GM21737 (cell line): ENCODE measurements around the gene AMER1.
"Not testable (repeated sequence)": the region's sequence is repeated elsewhere in the genome, so short reads cannot be mapped to it uniquely, and the experiment has no call there.

Experiments used
- ATAC-seq: cut with Tn5 transposase; IDR thresholded peaks from one replicate; pipeline ENCODE4 v1.9.1; 2021; ENCODE audit warnings: mild to moderate bottlenecking, moderate library complexity; ENCODE audit not compliant: unreplicated experiment

Gene AMER1

DNA sequence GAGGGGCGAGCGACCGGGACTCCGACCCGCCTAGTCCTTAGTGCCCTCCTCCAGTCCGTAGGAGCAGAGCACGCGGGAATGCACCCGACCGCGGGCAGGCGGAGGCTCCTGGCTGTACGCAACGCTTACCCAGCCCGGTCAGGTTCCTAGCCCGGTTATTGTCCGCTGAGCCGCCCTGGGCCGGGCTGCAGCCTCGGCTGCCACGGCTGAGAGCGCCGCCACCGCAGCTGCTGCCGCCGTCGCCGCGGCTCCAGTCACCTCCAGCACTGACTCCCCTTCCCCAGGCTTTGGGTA is at the start of gene AMER1:
TSS of gene AMER1 (minus strand) at position 268 of the 294 bp plus-strand sequence. CDS start 12,422 bp downstream, outside the sequence.
- peak; percentile 44 for ATAC-seq

DNA sequence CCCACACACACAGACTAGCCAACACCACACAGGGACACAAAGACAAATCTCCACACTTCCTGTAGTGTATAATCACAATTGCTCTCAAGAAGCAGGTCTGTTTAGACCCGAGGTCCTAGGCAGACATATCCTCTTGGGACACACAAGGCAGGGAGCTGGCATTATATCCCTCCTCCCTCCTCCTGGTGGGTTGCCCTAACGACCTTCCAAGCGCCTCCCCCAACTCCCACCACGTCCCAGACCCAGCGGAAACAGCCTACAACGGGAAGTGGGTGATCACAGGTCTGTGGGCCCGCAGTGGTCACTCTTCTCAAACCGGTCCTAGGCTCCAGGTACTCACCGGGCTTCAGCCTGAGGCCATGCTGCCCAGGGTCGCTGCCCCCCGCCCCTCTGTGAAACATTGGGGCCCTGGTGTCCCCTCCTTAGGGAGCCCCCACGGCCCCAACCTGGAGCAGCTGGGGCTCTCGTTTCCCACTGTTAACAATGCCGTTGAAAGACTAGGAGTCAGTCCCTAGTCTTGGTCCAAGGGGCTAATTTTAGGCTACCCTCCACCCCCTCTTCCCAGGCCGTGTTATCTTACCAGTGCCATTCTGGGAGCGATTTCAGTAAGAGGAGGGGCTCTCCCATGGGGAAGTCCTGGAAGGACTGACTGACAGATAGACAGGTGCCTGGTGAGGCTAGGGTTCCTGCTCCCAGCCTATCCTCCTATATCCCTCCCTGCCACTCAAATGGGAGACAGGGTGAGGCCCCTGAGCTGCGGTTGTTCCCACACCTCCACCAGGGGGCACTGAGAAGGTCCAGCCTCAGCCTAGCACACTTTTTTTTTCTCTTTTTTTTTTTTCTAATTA is 24.8 kb upstream of the AMER1 start, which contains the start of gene ASB12:
TSS of gene ASB12 (minus strand) at position 485 of the 848 bp plus-strand sequence. CDS start 4,957 bp downstream, outside the sequence.
- no peak for ATAC-seq

DNA sequence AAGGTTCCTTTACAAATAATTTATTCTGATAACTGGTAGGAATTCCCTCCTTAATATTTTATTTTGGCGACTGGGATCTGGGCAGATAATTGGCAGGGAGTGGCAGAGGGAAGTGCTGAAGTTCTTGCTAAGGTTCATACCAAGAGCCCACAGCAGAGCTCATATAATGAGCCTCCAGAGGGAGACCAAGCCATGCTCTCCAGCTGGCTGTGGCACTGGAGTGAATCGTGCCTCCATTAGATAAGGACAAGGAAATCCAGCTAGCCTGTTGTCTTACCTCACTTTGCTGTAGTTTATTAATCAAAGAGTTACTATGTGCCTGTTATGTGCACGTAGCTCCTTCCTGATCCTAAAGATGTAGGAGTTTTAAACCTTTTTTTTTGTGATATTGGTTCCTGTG is 23.6 kb upstream of the AMER1 start:
- ATAC-seq: no peak

DNA sequence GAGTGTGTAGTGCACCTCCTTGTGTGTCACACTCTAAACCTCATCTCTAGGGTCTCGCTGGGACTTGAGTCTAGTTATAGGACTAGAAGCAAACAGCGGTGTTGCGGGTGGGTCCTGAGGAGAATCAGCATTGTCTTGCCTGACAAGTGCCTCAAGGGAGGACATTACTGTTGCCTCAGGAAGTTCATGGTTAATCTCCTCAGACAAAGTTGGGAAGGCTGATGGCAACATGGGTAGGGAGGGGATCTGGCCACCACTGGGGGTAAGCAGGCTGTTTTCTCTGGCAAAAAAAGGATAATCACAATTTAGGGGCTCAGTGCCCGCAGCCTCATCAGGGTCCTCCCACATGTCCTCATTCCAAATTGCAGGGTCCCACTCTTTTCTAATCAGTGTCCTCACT is 12.5 kb upstream of the AMER1 start:
- ATAC-seq: no peak

DNA sequence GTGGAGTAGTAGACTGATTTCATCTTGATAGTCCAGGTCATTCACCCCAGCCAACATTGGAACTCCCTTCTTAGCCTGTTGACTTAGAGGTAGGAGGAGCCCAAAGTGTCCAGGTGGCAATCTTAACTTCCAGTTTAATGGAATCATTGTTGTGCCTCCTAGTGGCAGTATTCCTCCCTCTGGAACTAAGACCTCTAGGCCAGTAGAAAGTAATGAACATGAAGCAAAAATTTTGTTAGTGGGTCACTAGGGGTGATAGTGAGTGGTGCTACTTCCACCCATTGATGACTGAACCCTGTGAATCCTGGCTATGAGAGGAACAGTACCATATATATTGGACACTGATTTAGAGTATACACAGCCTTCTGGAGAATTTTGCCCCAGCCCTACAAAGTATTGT is 8.5 kb upstream of the AMER1 start:
- not testable (repeated sequence) for ATAC-seq

DNA sequence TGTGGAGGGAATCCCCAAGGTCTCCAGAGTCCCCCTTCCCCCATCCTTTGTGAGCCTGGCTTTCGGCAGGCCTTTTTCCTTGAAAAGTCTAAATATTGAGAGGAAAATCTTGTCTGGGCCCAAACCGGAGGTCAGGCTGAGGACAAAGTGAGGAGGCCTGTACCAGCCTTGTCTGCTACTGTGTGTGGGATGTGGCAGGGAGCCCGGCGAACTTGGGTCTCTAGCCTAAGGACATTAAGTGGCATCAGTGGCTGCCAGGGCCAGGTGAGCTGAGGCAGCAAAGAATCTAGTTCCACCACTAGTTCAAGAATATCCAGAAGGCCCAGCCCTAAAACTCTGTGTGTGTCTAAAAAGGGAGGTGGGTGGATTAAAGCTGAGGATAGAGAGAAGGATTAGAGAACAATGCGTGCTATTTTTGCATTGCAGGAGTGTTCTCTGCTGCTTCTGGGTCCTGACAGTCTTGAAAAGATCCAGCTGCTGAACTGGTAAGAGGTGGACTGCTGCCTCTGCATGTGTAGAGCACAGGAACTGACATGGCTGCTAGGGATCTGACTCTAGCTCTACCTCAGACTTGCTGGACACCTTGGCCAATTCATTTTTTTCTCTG is 1.2 kb upstream of the AMER1 start:
- ATAC-seq: no peak

DNA sequence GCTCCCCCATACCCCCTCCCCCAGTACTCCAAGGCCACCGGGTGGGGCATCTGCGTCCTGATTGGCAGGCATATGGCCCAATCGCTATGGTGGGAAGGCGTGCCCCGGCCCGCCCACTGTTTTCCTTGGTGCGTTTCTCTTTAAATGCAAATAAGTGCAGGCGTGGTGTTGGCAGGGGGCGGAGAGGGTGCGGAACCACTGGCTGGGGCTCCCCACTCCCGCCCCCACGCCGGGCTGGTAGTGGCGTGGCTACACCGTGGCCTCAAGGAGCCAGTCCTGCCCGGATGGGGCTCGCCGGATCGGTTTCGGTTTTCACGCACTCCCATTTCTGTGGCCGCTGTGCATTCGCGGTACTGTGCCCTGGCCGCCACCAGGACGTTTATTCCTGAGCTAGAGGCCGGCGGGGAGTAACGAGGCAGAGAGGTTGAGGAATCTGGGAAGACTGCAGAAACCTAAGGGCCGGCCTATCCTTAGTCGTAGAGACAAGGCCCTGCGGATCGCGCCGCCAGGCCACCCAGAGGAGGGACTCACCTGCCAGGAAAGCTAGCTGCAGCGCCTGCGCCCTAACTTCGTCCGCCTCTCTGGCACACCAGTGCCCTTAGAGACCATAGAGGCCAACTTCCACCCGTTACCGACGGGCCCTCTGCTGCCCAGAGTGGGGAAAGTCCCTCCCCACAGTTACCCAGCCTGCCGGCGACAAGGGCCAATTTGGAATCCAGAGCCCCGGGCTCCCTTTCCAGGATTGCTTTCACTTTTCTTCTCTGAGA is 410 bp upstream of the AMER1 start:
- peak; percentile 88 for ATAC-seq

DNA sequence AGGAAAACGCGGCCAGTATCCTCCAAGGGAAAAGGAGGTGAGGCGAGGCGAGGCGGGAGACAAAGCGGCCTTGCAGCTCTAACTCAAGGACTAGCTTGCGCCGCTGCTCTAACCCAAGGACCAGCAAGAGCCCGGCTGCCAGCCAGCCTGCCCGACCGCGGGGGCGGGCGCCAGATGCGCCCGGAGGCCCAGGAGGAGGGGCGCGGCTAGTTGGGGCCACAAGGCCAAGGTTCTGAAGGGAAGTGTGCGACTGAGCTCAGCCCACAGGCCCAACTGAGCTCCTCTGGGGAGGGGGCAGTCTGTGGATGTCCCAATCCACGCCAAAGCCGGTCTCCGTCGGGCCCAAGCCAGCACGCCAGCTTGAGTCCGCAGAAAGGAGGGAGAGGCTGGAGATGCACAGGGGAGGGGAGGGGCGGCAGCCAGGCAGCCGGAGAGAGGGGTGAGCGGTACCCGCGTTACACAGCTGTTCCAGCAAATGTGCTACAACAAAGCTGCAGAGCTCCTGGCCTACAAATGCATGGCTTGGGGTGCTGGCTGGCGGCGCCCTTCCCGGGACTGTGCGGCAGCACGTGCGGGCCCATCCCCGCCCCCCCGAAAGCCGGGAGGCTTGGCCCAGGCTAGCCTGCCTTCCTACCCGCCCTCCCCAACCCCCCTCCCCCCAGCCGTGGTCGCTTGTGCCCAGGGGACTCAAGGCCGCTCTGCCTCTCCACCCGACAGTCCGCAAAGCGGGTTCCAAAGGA is 637 bp downstream of the AMER1 start:
- peak; percentile 10 for ATAC-seq

DNA sequence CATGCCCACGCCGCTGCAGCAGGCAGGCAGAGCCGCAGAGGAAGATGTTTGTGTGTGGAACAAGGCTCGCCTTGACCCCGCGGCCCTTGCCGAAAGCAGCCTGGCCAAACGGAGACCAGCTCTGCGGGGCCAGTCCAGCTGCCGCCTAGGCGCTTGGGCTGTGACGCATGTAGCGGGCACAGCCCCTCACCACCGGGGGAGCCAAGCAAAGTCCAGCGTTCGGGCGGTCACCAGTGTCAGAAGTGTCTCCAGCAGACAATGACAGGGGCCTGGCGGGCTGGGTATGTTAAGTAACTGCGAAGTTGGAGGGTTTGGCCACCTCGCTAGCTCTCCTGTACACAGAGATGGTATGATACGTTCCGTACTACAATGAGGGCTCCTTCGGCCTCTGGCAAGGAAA is 1.3 kb downstream of the AMER1 start:
- ATAC-seq: no peak

DNA sequence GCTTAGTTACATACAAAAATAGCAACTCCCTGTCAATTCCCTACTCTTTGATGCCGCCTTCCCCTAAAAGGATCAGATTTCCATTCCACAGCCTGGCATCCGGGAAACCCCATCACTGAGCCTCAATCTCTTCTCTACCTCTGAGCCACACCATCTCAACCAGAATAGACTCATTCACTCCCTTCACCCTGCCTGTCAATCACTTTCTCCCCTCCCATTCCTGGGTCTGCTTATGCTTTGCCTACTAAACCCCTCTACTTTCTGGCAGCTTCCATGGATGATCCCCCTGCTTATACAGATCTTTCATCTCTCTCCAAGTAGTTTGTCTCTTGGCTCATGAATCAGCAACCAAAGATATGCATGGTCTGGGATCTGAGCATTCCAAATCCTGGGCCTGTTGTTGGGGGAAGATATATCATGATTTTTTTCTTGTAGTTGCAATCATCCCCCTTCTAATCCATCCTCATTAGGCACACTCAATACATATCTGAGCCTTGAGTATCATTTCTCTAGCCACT is 2.6 kb downstream of the AMER1 start:
- ATAC-seq: no peak

DNA sequence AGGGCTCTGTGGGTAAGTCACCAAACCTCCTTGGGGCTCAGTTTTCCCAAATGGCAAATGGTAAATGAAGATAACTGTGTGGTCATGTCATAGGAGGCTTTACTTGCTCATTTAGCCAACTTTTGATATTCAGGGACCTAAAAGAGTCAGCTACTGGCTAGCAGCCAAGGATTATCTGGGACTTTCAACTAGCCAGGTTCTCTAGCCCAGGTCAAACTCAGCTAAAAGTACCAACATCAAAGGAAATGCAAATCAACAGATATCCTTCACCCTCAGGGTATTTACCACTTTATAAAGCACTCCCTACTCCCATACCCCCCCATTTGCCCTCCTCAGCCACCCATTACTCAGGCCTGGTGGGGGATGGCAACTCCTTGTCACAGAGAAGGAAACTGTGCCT is 7.5 kb downstream of the AMER1 start:
- ATAC-seq: no peak

DNA sequence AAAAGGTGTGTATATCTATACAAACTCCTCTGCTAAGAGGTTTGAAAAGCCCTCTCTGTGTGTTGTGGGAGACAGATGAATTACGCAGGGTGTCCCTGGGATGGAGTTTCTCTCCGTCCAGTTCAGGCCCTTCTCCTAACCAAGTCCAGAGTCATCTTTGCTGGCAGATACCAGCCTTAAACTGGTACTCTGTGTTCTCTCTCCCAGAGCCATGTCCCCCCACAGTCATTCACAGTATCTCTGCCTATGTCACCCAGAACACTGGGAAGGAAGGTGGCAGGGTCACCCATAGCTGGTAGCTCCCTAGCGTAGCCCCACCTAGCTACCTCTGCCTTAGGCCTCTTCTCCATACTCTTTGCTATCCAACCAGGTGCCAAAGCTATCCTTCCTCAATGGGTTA is 8.9 kb downstream of the AMER1 start:
- ATAC-seq: no peak

DNA sequence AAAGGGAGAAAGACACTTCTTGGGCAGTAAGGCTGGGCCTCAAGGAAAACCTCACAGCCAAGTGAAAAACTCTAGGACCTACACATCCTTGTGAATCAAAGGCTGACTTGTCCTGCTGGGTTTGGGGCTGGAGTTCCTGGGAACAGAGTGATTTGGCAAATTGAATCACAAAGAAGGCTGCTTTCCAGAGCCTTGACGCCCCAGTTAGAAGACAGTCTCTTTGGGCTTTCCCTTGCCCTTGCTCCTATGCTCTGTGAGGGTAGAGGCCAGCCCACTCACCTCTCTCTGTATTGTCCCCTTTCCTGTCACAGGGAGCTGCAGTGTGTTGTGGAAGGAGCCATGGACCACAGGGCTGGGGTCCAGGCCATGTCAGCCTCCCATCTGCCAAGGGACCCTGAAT is 9.6 kb downstream of the AMER1 start:
- no peak for ATAC-seq

DNA sequence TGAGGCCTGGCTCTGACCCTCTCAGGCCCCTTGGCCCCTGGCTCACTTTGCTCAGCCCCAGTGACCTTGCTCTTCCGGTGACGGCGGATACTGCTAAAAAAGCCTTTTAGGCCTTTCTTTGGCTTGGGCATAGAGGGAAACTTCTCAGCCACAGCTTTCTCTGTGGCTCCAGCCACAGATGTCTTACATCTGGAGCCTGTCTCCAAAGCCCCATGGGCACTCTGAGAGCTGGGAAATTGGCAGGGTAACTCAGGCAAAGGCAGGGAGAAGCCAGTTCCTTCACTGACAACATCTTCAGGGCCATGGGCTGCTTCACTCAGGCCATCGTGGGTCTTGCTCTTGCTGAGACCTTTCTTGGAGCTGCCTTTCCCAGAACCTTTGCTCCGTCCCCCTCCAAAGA is 12.8 kb downstream of the AMER1 start:
- no peak for ATAC-seq

DNA sequence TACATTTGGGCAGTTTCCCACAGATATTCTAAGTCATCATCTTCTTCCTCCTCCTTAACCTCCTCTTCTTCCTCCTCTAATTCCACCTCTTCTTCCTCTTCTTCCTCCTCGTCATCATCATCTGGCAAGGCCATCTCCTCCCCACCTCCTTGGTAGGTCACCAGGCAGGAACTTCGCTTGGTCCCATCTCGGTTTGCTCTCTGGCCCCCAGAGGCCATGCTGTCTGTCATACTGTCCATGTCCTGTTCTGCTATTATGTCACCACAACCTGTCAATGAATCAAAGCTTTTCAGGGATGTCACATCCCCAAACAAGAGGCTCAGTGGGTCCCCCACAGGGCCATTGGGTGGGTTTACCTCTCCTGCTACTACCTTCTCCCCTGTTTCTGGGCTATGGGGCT is 13.5 kb downstream of the AMER1 start:
- no peak for ATAC-seq

DNA sequence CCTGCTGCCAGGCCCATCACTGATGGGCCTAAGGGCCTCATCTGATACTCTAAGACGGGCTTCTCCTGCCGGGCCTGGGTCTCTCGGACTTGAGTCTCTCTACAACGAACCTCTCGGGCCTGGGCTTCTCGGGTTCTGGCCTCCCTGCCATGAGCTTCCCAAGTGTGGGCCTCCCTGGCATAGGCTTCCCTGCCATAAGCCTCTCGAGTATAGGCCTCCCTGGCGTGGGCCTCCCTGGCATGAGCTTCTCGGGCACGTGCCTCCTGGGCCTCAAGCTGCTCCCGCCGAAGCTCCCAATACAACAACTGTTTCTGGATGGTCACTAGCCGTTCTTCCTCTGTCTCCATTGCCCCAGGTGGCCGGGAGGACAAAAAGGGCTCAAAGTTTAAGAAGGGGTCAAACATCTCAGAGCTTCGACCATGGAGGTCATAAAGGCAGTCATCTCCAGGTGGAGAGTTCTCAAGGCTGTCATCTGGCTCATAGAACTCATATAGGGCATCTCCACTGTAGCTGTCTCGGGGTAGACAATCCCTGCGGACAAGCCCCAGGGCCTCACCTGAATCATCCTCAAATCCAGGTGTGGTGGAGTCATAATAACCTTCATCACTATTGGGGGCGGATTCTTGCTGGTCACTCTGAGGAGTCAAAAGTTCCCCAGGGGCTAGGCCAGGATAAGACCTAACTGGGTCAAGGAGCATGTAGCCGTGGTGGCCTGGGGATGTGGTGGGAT is 14.1 kb downstream of the AMER1 start:
- no peak for ATAC-seq

DNA sequence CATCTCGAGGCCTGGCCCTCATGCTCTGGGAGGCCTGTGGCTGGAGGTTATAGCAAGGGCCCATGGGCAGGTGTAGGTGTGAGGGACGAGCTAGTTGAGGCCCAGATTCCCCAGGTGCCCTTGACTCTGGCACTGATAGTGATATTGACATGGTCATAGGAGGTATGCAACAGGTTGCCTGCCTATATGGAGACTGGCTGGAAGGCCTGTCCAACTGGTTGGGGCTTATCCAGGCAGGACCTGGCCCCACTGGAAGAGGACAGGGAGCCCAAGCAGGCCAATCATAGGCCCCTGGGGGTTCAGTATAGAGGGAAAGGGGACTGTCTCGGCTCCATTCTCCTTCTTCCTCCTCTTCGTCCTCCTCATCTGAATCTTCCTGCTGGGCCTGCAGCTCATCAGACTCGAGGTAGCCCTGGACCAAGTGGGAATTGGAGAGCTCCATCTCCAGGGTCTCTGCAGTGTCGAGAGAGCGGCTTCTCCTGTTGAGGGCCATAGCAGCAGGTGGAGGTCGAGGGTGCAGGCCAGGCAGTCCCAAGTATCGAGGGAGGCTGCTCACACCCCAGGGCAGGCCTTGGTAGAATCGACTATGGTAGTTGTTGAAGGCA is 15.3 kb downstream of the AMER1 start:
- ATAC-seq: no peak

DNA sequence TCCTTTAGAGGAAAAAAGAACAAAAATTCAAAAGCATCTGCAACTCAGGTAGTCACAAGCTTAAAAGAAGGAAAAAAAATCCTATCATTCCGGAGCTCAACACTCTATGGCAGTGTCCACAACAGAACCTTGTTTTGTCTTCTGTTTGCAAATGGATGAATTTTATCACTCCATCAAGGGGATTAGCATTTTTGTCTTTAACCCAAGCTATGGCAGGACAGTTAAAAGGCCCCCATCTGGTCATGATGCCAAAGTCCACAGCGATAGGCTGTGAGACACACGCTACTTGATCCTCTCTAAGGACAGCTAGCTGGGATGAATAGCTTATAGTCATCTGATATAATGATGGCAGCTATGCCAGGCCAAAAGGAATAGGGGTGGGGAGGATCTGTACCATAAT is 16.6 kb downstream of the AMER1 start:
- no peak for ATAC-seq

DNA sequence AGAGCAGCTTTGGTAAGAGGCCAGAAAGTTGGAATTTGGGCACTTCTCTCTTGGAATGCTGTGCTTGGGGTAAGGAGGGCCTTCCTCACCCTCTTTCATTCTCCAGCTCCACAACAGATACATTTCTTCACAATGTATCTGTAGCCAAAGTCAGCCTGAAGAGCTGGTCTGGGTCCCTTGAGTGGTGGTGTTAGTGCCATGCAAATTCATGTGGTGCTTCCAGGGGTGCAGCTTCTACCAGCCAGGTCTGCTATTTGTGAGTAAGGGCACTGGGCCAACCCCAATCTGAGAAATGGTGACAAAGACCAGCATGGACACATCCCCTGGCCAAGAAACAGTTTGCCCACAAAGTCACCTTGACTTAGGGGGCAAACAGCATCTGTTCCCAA is 17.8 kb downstream of the AMER1 start:
- no peak for ATAC-seq
